NCI-H2196 (cell line): ENCODE results near the gene SLC17A2.

Source experiments
- DNase-seq: peaks from one replicate; lab custom pipeline; 2025; ENCODE audit not compliant: unreplicated experiment; lab: John Stamatoyannopoulos, UW

SLC17A2 gene

GRCh38 chr6:25888626-25889025 is 41.9 kb downstream of the SLC17A2 start:
- DNase-seq: no peak

DNA sequence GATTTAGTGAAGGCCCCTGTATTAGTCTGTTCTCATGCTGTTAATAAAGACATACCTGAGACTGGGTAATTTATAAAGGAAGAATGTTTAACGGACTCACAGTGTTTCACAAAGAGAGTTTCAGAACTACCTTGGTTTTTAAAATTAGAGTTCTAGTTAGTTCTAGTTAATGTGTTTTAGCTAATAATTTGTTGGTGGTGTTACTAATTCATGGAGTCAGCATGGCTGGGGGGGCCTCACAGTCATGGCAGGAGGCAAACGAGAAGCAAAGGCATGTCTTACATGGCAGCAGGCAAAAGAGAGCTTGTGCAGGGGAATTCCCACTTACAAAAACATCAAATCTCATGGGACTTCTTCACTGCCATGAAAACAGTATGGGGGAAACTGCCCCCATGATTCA is 44.4 kb downstream of the SLC17A2 start:
- no peak for DNase-seq

DNA sequence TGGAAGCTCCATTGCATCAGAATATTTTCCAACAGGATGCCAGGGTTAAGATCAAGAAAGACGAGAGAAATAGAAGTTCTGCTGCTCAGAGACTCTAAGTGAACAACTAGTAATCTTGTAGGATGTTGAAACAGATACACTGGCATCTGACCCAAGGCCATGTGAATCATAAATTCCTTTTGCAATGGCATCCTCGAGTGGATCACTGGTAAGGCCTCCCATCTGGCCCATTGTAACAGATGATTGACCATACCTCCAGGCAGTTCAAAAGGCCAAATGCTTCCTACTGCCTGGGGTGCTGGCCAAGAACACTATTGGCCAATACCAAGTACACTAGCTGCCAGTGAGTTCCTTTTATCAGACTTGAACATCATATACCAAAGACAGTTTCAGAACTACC is 46.5 kb downstream of the SLC17A2 start:
- DNase-seq: no peak

- no peak for DNase-seq
Observed at GRCh38 chr6:25883536-25883935, 47.0 kb downstream of the SLC17A2 start.

DNA sequence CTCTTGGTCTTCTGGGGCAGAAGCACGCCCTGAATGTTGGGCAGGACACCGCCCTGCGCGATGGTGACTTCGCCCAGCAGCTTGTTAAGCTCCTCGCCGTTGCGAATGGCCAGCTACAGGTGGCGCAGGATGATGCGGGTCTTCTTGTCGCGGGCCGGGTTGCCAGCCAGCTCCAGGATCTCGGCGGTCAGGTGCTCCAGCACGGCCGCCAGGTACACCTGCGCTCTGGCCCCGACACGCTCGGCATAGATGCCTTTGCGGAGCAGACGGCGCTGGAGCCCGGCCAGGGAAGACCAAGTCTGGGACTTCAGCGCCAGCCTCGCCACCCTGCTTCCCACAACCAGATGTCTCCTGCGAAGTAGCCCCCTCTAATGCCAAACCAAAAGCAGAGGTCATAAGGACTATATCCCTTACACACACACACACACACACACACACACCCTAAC is 48.4 kb downstream of the SLC17A2 start:
- DNase-seq: no peak

- no peak for DNase-seq
Observed at GRCh38 chr6:25880601-25881000, 49.9 kb downstream of the SLC17A2 start.

GRCh38 chr6:25878721-25879322 is 51.7 kb downstream of the SLC17A2 start:
- DNase-seq: no peak

DNA sequence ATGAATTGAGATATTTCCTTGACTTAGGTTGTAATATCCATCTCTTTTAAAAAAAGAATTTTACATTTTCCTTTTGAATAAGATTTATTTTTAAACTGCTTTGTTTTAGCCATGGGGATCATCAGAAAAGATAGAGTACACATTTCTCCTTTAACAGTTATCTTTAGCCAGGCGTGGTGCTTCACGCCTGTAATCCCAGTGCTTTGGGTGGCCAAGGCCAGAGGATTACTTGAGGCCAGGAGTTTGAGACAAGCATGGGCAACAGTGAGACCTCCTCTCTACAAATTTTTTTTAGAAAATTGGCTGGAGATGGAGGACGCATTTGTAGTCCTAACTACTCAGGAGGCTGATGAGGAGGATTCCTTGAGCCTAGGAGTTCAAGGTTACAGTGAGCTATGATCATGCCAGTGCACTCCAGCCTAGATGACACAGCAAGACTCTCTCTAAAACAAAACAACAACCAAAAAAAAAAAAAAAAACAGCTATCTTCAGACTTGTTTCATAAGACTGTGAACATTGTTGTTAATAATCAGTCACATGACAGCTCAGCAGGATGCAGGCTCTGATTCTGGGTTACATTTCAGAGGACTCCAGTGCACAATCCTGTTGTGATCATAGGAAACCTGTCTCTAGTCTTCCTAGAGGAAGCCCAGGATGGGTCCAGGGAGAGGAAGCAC is 54.4 kb downstream of the SLC17A2 start:
- DNase-seq: no peak

DNA sequence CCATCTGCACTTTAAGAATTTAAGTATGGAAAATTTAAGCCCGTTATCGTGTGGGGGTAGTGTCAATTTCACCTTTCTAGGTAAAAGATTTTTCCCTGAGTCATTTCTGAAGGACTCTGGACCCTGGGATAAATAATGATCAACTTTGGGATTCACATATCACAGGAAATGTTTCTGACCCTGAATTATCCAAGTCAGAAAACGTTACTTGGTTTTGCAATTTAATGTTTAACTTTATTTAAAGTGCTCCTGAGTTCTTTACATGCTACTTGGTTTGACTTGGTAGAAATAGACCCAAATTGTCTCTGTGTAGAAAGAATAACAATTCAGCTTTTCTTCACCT is 55.0 kb downstream of the SLC17A2 start:
- DNase-seq: no peak

GRCh38 chr6:25874822-25875562 is 55.5 kb downstream of the SLC17A2 start:
- no peak for DNase-seq

GRCh38 chr6:25874118-25874517 is 56.4 kb downstream of the SLC17A2 start, which contains the start of gene SLC17A3:
TSS of gene SLC17A3 (minus strand) at chr6:25874243. CDS start at chr6:25868387, 5,856 bp downstream.
- no peak for DNase-seq

DNA sequence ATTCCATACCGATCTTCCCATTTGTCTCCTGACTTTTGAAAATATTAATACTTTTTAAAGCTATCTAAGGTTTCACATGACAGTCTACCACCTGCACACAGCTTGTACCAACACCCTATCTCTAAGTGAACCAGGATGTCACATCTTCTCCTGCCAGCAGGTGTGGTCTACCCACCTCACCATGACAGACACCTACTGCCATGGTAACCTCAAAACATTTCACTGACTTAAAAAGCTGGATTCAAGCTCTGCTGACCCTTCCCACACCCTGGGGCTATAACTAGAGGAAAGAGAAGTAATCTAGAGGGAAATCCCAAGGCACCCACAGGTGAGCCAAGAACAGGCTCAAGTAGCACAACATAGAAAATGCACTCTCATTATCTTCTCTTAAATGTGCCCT is 57.7 kb downstream of the SLC17A2 start:
- no peak for DNase-seq

- no peak for DNase-seq
Observed at GRCh38 chr6:25869840-25870239, 60.7 kb downstream of the SLC17A2 start.

DNA sequence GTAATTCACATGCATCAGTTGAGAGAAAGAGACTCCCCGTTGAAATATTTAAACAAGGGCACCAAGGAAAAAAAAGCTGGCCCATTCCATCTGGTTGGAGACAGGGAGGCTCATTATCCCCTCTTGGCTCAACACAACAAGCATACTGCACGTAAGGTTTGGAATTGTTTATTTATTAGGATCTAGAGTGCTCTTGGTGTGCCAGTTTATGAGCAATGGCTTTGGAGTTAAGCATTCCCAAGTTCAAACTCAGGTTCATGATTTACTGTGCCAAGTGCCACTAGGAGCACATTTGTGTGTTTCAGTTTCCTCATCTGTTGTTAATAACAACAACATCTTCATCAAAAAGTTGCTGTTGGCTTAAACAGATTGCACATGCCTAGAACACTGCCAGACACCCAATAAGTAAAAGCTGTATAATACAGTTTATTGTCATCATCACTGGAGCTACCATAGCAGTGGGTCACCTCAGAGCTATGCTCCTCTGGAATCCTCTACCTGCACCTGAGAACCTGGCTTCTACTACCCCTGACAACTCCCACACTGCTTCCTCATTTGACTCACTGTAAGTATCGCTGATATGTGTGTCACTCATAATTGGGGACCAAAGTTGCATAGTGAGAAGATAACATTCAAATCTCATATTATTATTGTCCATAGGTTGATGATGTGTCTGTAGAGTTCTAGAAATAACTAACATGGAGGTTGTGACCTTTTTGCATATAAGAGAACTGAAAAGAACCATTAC is 61.9 kb downstream of the SLC17A2 start:
- DNase-seq: no peak

DNA sequence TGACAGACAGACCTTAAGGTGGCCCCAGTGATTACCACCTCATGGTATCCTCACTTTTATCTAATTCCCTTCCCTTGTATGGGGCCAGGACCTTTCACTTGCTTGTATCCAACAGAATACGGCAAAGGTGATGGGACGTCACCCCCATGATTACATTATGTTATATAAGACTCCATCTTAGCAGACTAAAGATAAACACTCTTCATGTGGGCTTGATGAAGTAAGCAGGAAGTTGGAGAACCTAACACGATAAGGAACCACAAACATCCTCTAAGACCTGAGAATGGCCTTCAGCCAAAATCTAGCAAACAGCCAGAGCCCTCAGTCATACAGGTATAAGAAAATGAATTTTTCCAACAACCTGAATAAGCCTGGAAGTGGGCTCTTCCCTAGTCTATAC is 64.5 kb downstream of the SLC17A2 start:
- no peak for DNase-seq

GRCh38 chr6:25863360-25863759 is 67.1 kb downstream of the SLC17A2 start:
- no peak for DNase-seq
